Measurements from ENCODE around the gene MBD3L3. TPM values are rescaled to one million over a fixed set of nuclear protein-coding genes. Genes with fewer than 3 reads are reported as not detected.
"Not testable (repeated sequence)": the region's sequence is repeated elsewhere in the genome, so short reads cannot be mapped to it uniquely, and the experiment has no call there.

The MBD3L3 gene
- not detected for polyA plus RNA-seq (2012; ENCODE audit: insufficient read length, low read depth)

- not testable (repeated sequence) for TF ChIP-seq FOXP2 (optimal IDR thresholded peaks at IDR 0.05; ENCODE audit: borderline replicate concordance, extremely low read depth, extremely low read length, insufficient read depth); SIN3A (IDR thresholded peaks at IDR 0.05; ENCODE audit: borderline replicate concordance, insufficient read depth, low read length); TAF1 (IDR thresholded peaks at IDR 0.05; ENCODE audit: borderline replicate concordance, insufficient read depth, low read length)
These were observed at the start of gene MBD3L3 for GRCh38 chr19:7058576-7058975. Gene MBD3L3, minus strand, starts transcription at chr19:7058676. Its CDS starts 71 bp downstream, at chr19:7058605.

DNA sequence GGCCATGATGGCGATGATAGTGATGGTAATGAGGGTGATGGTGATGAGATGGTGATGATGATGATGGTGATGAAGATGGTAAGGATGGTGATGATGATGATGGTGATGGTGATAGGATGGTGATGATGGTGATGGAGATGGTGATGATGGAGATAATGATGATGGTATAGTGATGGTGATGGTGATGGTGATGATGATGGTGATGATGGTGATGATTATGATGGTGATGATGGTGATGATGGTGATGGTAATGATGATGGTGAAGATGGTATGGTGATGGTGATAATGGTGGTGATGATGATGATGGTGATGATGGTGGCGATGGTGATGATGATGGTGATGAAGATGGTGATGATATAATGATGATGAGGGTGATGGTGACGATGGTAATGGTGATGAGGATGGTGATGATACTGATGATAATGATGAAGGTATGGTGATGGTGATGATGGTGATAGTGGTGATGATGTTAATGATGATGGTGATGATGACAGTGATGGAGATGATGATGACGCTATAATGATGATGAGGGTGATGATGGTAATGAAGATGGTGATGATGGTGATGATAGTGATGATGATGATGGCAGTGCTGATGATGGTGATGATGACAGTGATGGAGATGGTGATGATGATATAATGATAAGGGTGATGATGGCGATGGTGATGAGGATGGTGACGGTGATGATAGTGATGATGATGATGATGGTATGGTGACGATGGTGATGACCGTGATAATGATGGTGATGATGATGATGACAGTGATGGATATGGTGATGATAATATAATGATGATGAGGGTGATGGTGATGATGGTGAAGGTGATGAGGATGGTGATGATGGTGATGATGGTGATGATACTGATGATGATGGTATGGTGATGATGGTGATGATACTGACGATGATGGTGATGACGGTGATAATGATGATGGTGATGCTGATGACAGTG is 48.5 kb upstream of the MBD3L3 start:
- TF ChIP-seq FOXP2 (optimal IDR thresholded peaks at IDR 0.05; ENCODE audit: borderline replicate concordance, extremely low read depth, extremely low read length, insufficient read depth): no peak
- no peak for TF ChIP-seq TAF1 (IDR thresholded peaks at IDR 0.05; ENCODE audit: borderline replicate concordance, insufficient read depth, low read length)
- TF ChIP-seq SIN3A (IDR thresholded peaks at IDR 0.05; ENCODE audit: borderline replicate concordance, insufficient read depth, low read length): no peak
- TF ChIP-seq, protein P1, sequence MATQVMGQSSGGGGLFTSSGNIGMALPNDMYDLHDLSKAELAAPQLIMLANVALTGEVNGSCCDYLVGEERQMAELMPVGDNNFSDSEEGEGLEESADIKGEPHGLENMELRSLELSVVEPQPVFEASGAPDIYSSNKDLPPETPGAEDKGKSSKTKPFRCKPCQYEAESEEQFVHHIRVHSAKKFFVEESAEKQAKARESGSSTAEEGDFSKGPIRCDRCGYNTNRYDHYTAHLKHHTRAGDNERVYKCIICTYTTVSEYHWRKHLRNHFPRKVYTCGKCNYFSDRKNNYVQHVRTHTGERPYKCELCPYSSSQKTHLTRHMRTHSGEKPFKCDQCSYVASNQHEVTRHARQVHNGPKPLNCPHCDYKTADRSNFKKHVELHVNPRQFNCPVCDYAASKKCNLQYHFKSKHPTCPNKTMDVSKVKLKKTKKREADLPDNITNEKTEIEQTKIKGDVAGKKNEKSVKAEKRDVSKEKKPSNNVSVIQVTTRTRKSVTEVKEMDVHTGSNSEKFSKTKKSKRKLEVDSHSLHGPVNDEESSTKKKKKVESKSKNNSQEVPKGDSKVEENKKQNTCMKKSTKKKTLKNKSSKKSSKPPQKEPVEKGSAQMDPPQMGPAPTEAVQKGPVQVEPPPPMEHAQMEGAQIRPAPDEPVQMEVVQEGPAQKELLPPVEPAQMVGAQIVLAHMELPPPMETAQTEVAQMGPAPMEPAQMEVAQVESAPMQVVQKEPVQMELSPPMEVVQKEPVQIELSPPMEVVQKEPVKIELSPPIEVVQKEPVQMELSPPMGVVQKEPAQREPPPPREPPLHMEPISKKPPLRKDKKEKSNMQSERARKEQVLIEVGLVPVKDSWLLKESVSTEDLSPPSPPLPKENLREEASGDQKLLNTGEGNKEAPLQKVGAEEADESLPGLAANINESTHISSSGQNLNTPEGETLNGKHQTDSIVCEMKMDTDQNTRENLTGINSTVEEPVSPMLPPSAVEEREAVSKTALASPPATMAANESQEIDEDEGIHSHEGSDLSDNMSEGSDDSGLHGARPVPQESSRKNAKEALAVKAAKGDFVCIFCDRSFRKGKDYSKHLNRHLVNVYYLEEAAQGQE (IDR thresholded peaks at IDR 0.05; ENCODE audit: insufficient read depth in 1 of 2, low read depth in 2 of 2, low read length in 2 of 2): no peak
- no peak for TF ChIP-seq POLR2AphosphoS5 (IDR thresholded peaks at IDR 0.05; ENCODE audit: low read depth, low read length)

DNA sequence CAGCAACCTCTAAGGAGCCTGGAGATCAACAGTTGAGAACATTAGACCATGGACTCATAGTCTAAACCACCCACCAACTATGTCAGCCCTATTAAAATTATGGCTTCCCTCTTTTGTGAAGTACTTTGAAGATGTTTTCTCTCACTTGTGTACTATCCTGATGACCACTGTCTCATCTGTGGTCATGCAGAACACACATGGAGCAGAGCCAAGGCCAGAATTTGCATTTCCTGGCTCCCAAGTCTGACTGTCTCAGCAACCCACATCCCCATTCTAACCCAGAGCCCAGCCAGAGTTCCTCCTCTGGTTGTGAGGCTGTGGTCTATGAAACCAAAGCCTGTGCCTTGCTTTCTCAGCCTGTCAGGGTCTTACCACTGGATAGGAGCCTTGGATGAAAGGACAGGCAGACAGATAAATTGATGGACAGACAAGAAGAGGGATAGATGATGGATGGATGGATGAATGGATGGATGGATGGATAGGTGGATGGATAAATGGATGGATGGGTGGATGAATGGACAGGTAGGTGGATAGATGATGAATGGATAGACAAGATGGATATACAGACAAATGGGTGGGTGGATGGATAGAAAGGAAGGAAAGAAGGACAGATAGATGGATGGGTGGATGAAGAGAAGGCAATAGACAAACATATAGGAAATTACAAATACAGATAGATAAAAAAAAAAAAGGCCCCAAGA is 46.4 kb upstream of the MBD3L3 start:
- TF ChIP-seq, protein P1 (IDR thresholded peaks at IDR 0.05; ENCODE audit: insufficient read depth in 1 of 2, low read depth in 2 of 2, low read length in 2 of 2): no peak
- no peak for TF ChIP-seq POLR2AphosphoS5 (IDR thresholded peaks at IDR 0.05; ENCODE audit: low read depth, low read length)
- no peak for TF ChIP-seq SIN3A (IDR thresholded peaks at IDR 0.05; ENCODE audit: borderline replicate concordance, insufficient read depth, low read length)
- TF ChIP-seq FOXP2 (optimal IDR thresholded peaks at IDR 0.05; ENCODE audit: borderline replicate concordance, extremely low read depth, extremely low read length, insufficient read depth): no peak
- TF ChIP-seq TAF1 (IDR thresholded peaks at IDR 0.05; ENCODE audit: borderline replicate concordance, insufficient read depth, low read length): no peak

DNA sequence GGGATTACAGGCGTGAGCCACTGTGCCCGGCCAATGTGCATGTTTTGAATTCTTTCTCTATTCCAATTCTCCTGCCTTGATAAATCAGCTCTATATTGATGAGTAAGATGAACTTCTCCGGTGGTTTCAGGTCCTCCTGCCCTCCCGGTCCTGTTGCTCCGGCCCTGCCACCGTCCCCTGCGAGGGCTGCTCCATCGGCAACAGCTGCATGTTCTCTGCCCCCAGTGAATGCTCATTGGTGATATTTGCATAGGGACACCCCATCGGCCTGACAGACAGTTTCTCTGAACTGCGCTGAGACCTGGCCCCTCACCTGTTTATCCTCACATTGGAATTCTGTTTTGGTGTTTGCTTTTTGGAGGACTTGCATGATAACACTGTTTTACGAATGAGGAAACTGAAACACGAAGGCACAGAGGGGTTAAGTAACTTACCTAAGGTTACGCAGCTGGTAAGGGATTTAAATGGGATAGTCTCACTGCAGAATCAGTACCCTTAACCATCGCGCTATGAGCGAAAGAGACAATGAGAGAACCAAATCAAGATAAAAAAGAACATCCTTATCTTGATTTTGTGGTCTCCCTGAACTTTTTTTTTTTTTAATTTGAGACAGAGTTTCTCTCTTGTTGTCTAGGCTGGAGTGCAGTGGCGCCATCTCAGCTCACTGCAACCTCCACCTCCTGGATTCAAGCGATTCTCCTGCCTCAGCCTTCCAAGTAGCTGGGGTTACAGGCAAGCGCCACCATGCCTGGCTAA is 43.2 kb upstream of the MBD3L3 start:
- TF ChIP-seq TAF1 (IDR thresholded peaks at IDR 0.05; ENCODE audit: borderline replicate concordance, insufficient read depth, low read length) (no peak), POLR2AphosphoS5 (IDR thresholded peaks at IDR 0.05; ENCODE audit: low read depth, low read length) (no peak), FOXP2 (optimal IDR thresholded peaks at IDR 0.05; ENCODE audit: borderline replicate concordance, extremely low read depth, extremely low read length, insufficient read depth) (no peak), SIN3A (IDR thresholded peaks at IDR 0.05; ENCODE audit: borderline replicate concordance, insufficient read depth, low read length) (no peak)
- TF ChIP-seq, protein P1 (IDR thresholded peaks at IDR 0.05; ENCODE audit: insufficient read depth in 1 of 2, low read depth in 2 of 2, low read length in 2 of 2): no peak

GRCh38 chr19:7099597-7099921 is 41.1 kb upstream of the MBD3L3 start:
- TF ChIP-seq POLR2AphosphoS5 (IDR thresholded peaks at IDR 0.05; ENCODE audit: low read depth, low read length) (no peak), SIN3A (IDR thresholded peaks at IDR 0.05; ENCODE audit: borderline replicate concordance, insufficient read depth, low read length) (no peak), FOXP2 (optimal IDR thresholded peaks at IDR 0.05; ENCODE audit: borderline replicate concordance, extremely low read depth, extremely low read length, insufficient read depth) (no peak), TAF1 (IDR thresholded peaks at IDR 0.05; ENCODE audit: borderline replicate concordance, insufficient read depth, low read length) (no peak)
- TF ChIP-seq, protein P1 (IDR thresholded peaks at IDR 0.05; ENCODE audit: insufficient read depth in 1 of 2, low read depth in 2 of 2, low read length in 2 of 2): no peak
